Measurements from ENCODE around the gene METTL5.

DNA sequence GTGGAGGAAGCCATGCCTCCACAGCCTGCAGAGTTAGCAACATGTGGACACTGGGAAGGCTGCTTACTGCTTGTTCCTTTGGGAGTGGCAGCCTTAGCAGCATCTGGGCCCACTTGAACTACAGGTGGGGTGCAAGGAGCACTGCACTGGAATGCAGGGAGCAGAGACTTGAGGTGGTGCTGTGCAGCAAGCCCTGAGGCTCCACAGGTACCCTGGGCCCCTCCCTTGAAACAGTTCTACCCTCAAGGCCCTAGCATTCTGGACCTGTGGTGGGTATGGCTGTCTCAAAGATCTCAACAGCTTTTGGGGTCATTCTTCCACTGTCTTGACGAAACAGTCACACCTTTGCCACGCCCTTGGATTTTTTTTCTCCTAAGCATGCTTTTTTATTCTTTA, 16.0 kb upstream of the METTL5 start:
- TF ChIP-seq, protein P1, sequence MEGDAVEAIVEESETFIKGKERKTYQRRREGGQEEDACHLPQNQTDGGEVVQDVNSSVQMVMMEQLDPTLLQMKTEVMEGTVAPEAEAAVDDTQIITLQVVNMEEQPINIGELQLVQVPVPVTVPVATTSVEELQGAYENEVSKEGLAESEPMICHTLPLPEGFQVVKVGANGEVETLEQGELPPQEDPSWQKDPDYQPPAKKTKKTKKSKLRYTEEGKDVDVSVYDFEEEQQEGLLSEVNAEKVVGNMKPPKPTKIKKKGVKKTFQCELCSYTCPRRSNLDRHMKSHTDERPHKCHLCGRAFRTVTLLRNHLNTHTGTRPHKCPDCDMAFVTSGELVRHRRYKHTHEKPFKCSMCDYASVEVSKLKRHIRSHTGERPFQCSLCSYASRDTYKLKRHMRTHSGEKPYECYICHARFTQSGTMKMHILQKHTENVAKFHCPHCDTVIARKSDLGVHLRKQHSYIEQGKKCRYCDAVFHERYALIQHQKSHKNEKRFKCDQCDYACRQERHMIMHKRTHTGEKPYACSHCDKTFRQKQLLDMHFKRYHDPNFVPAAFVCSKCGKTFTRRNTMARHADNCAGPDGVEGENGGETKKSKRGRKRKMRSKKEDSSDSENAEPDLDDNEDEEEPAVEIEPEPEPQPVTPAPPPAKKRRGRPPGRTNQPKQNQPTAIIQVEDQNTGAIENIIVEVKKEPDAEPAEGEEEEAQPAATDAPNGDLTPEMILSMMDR (IDR thresholded peaks at IDR 0.05; ENCODE audit: poor library complexity, severe bottlenecking), result no peak
- no peak for TF ChIP-seq POLR2AphosphoS5 (IDR thresholded peaks at IDR 0.05)
